ENCODE data around the gene SSBP3.

The SSBP3 gene

GRCh38 chr1:54327386-54328065 lies 78.7 kb downstream of the SSBP3 start:
- TF ChIP-seq SUZ12 (IDR thresholded peaks at IDR 0.05; ENCODE audit: extremely low read depth, insufficient read depth, insufficient read length) = no peak
- TF ChIP-seq YY1 (IDR thresholded peaks at IDR 0.05; ENCODE audit: insufficient read depth, insufficient read length) = no peak
- no peak for TF ChIP-seq ZNF274 (IDR thresholded peaks at IDR 0.05; ENCODE audit: low read depth, low read length)
- Histone ChIP-seq H3K36me3 (ENCODE audit: insufficient read depth, insufficient read length, low read length) (peaks cover 38% of the 10 kb centered on the region), H3K4me3 (ENCODE audit: insufficient read length, low read depth) (no peak overlapping the region), H3K4me1 (ENCODE audit: insufficient read depth, insufficient read length) (peaks cover 74% of the 10 kb centered on the region), H3K9ac (ENCODE audit: insufficient read length, low read depth) (peak overlapping the region; percentile 34), H3K27me3 (ENCODE audit: insufficient read depth, insufficient read length) (no peaks in the 10 kb centered on the region), H3K9me3 (ENCODE audit: insufficient read depth, low read length) (no peaks in the 10 kb centered on the region)
- no peak for DNase-seq (ENCODE audit: low read depth, low spot score)

GRCh38 chr1:54326543-54327385 lies 79.4 kb downstream of the SSBP3 start:
- no peak for DNase-seq (ENCODE audit: low read depth, low spot score)
- no peaks in the 10 kb centered on the region for H3K27me3 ChIP-seq (ENCODE audit: insufficient read depth, insufficient read length)
- no peaks in the 10 kb centered on the region for H3K9me3 ChIP-seq (ENCODE audit: insufficient read depth, low read length)
- no peak overlapping the region for H3K4me3 ChIP-seq (ENCODE audit: insufficient read length, low read depth)
- peaks cover 35% of the 10 kb centered on the region for H3K36me3 ChIP-seq (ENCODE audit: insufficient read depth, insufficient read length, low read length)
- TF ChIP-seq SUZ12 (IDR thresholded peaks at IDR 0.05; ENCODE audit: extremely low read depth, insufficient read depth, insufficient read length) = no peak
- TF ChIP-seq ZNF274 (IDR thresholded peaks at IDR 0.05; ENCODE audit: low read depth, low read length) = no peak
- TF ChIP-seq YY1 (IDR thresholded peaks at IDR 0.05; ENCODE audit: insufficient read depth, insufficient read length) = no peak
- H3K4me1 ChIP-seq (ENCODE audit: insufficient read depth, insufficient read length) = peaks cover 68% of the 10 kb centered on the region
- no peak overlapping the region for H3K9ac ChIP-seq (ENCODE audit: insufficient read length, low read depth)

- no peak for DNase-seq (ENCODE audit: low read depth, low spot score)
- peaks cover 66% of the 10 kb centered on the region for H3K4me1 ChIP-seq (ENCODE audit: insufficient read depth, insufficient read length)
- TF ChIP-seq YY1 (IDR thresholded peaks at IDR 0.05; ENCODE audit: insufficient read depth, insufficient read length) = no peak
- no peak for TF ChIP-seq SUZ12 (IDR thresholded peaks at IDR 0.05; ENCODE audit: extremely low read depth, insufficient read depth, insufficient read length)
- no peak for TF ChIP-seq ZNF274 (IDR thresholded peaks at IDR 0.05; ENCODE audit: low read depth, low read length)
- no peak overlapping the region for H3K9ac ChIP-seq (ENCODE audit: insufficient read length, low read depth)
- no peak overlapping the region for H3K4me3 ChIP-seq (ENCODE audit: insufficient read length, low read depth)
- peaks cover 37% of the 10 kb centered on the region for H3K36me3 ChIP-seq (ENCODE audit: insufficient read depth, insufficient read length, low read length)
- H3K9me3 ChIP-seq (ENCODE audit: insufficient read depth, low read length) = no peaks in the 10 kb centered on the region
- no peaks in the 10 kb centered on the region for H3K27me3 ChIP-seq (ENCODE audit: insufficient read depth, insufficient read length)
These were observed 80.3 kb downstream of the SSBP3 start for GRCh38 chr1:54325703-54326461.

- H3K27me3 ChIP-seq (ENCODE audit: insufficient read depth, insufficient read length) = no peaks in the 10 kb centered on the region
- no peaks in the 10 kb centered on the region for H3K9me3 ChIP-seq (ENCODE audit: insufficient read depth, low read length)
- peaks cover 37% of the 10 kb centered on the region for H3K36me3 ChIP-seq (ENCODE audit: insufficient read depth, insufficient read length, low read length)
- no peak overlapping the region for H3K9ac ChIP-seq (ENCODE audit: insufficient read length, low read depth)
- TF ChIP-seq ZNF274 (IDR thresholded peaks at IDR 0.05; ENCODE audit: low read depth, low read length) (no peak), SUZ12 (IDR thresholded peaks at IDR 0.05; ENCODE audit: extremely low read depth, insufficient read depth, insufficient read length) (no peak), YY1 (IDR thresholded peaks at IDR 0.05; ENCODE audit: insufficient read depth, insufficient read length) (no peak)
- no peak overlapping the region for H3K4me3 ChIP-seq (ENCODE audit: insufficient read length, low read depth)
- peaks cover 60% of the 10 kb centered on the region for H3K4me1 ChIP-seq (ENCODE audit: insufficient read depth, insufficient read length)
- DNase-seq (ENCODE audit: low read depth, low spot score) = no peak
These were observed 80.9 kb downstream of the SSBP3 start for GRCh38 chr1:54325284-54325683.

GRCh38 chr1:54324251-54325140 lies 81.7 kb downstream of the SSBP3 start:
- Histone ChIP-seq H3K9ac (ENCODE audit: insufficient read length, low read depth) (peak overlapping the region; percentile 6), H3K4me1 (ENCODE audit: insufficient read depth, insufficient read length) (peaks cover 52% of the 10 kb centered on the region), H3K4me3 (ENCODE audit: insufficient read length, low read depth) (no peak overlapping the region), H3K9me3 (ENCODE audit: insufficient read depth, low read length) (no peaks in the 10 kb centered on the region), H3K27me3 (ENCODE audit: insufficient read depth, insufficient read length) (no peaks in the 10 kb centered on the region), H3K36me3 (ENCODE audit: insufficient read depth, insufficient read length, low read length) (peaks cover 43% of the 10 kb centered on the region)
- no peak for DNase-seq (ENCODE audit: low read depth, low spot score)
- no peak for TF ChIP-seq YY1 (IDR thresholded peaks at IDR 0.05; ENCODE audit: insufficient read depth, insufficient read length)
- no peak for TF ChIP-seq SUZ12 (IDR thresholded peaks at IDR 0.05; ENCODE audit: extremely low read depth, insufficient read depth, insufficient read length)
- no peak for TF ChIP-seq ZNF274 (IDR thresholded peaks at IDR 0.05; ENCODE audit: low read depth, low read length)

- TF ChIP-seq SUZ12 (IDR thresholded peaks at IDR 0.05; ENCODE audit: extremely low read depth, insufficient read depth, insufficient read length) (no peak), ZNF274 (IDR thresholded peaks at IDR 0.05; ENCODE audit: low read depth, low read length) (no peak), YY1 (IDR thresholded peaks at IDR 0.05; ENCODE audit: insufficient read depth, insufficient read length) (no peak)
- H3K36me3 ChIP-seq (ENCODE audit: insufficient read depth, insufficient read length, low read length) = peaks cover 46% of the 10 kb centered on the region
- H3K9ac ChIP-seq (ENCODE audit: insufficient read length, low read depth) = no peak overlapping the region
- H3K9me3 ChIP-seq (ENCODE audit: insufficient read depth, low read length) = no peaks in the 10 kb centered on the region
- DNase-seq (ENCODE audit: low read depth, low spot score) = no peak
- no peaks in the 10 kb centered on the region for H3K27me3 ChIP-seq (ENCODE audit: insufficient read depth, insufficient read length)
- H3K4me3 ChIP-seq (ENCODE audit: insufficient read length, low read depth) = no peak overlapping the region
- H3K4me1 ChIP-seq (ENCODE audit: insufficient read depth, insufficient read length) = peaks cover 50% of the 10 kb centered on the region
These were observed 82.3 kb downstream of the SSBP3 start for GRCh38 chr1:54323921-54324250.
